ENCODE data around the gene LMO7. TPM values are rescaled to one million over a fixed set of nuclear protein-coding genes. Genes with fewer than 3 reads are reported as not detected.

Gene LMO7
- total and polyA plus RNA-seq, 2 of the 8 experiments (the other 6 are each of a cell fraction or from before 2014, with no cell fraction given): 8.1 to 28.3 TPM

DNA sequence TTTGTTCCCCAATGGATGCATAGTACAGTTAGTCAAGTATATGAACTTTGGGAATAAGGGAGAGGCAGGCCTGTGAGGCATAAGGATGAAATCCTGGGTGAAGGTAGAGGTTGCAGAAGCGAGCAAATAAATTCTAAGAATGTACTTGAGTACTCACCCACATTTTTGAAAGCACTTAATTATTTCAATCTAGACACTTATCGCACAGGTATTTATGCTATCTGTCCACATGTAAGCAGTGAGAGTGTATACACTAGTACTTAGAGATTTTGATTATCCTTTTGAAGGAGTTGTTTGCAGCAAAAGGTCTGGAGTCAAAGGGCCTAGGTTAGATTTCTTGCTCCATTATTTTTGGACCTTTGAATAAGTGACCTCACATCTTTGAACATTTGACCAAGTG lies 77.7 kb downstream of the LMO7 start (continued):
- TF ChIP-seq, protein P1, sequence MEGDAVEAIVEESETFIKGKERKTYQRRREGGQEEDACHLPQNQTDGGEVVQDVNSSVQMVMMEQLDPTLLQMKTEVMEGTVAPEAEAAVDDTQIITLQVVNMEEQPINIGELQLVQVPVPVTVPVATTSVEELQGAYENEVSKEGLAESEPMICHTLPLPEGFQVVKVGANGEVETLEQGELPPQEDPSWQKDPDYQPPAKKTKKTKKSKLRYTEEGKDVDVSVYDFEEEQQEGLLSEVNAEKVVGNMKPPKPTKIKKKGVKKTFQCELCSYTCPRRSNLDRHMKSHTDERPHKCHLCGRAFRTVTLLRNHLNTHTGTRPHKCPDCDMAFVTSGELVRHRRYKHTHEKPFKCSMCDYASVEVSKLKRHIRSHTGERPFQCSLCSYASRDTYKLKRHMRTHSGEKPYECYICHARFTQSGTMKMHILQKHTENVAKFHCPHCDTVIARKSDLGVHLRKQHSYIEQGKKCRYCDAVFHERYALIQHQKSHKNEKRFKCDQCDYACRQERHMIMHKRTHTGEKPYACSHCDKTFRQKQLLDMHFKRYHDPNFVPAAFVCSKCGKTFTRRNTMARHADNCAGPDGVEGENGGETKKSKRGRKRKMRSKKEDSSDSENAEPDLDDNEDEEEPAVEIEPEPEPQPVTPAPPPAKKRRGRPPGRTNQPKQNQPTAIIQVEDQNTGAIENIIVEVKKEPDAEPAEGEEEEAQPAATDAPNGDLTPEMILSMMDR (IDR thresholded peaks at IDR 0.05; ENCODE audit: control extremely low read depth in 1 of 3, insufficient read depth in 1 of 3, low read depth in 1 of 3, low read length in 3 of 3): no peak
- no peak for TF ChIP-seq MAFK (IDR thresholded peaks at IDR 0.05; ENCODE audit: low read depth, low read length)
- no peak for TF ChIP-seq CEBPB (IDR thresholded peaks at IDR 0.05; ENCODE audit: low read depth, low read length)
- no peak for TF ChIP-seq CTBP2 (IDR thresholded peaks at IDR 0.05; ENCODE audit: borderline replicate concordance, insufficient read depth, insufficient read length, low read length)
